ENCODE results near the gene JAKMIP3.

- TF ChIP-seq POLR2A (IDR thresholded peaks at IDR 0.05) (no peak), EP300 (IDR thresholded peaks at IDR 0.05) (no peak), POLR2AphosphoS5 (IDR thresholded peaks at IDR 0.05) (no peak)
- TF ChIP-seq, protein P1, sequence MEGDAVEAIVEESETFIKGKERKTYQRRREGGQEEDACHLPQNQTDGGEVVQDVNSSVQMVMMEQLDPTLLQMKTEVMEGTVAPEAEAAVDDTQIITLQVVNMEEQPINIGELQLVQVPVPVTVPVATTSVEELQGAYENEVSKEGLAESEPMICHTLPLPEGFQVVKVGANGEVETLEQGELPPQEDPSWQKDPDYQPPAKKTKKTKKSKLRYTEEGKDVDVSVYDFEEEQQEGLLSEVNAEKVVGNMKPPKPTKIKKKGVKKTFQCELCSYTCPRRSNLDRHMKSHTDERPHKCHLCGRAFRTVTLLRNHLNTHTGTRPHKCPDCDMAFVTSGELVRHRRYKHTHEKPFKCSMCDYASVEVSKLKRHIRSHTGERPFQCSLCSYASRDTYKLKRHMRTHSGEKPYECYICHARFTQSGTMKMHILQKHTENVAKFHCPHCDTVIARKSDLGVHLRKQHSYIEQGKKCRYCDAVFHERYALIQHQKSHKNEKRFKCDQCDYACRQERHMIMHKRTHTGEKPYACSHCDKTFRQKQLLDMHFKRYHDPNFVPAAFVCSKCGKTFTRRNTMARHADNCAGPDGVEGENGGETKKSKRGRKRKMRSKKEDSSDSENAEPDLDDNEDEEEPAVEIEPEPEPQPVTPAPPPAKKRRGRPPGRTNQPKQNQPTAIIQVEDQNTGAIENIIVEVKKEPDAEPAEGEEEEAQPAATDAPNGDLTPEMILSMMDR (IDR thresholded peaks at IDR 0.05) = no peak
Observed at GRCh38 chr10:132101529-132101928, 35.8 kb downstream of the JAKMIP3 start.
